HG03469 (cell line): ENCODE results near the gene COL6A6.
"Not testable (repeated sequence)": the region's sequence is repeated elsewhere in the genome, so short reads cannot be mapped to it uniquely, and the experiment has no call there.

Source experiments
- ATAC-seq: cut with Tn5 transposase; IDR thresholded peaks from one replicate; pipeline ENCODE4 v1.9.1; 2021; ENCODE audit warnings: mild to moderate bottlenecking, moderate library complexity, moderate number of reproducible peaks; ENCODE audit not compliant: unreplicated experiment

COL6A6 gene

GRCh38 chr3:130529486-130530215, 12.7 kb downstream of the COL6A6 start:
- ATAC-seq, result no peak

- ATAC-seq, result no peak
Observed at GRCh38 chr3:130533247-130533646, 16.3 kb downstream of the COL6A6 start.

GRCh38 chr3:130537673-130538304, 20.8 kb downstream of the COL6A6 start:
- ATAC-seq, result no peak

GRCh38 chr3:130539005-130539404, 22.0 kb downstream of the COL6A6 start:
- ATAC-seq, result no peak

- ATAC-seq, result no peak
Observed at GRCh38 chr3:130543322-130543721, 26.3 kb downstream of the COL6A6 start.

GRCh38 chr3:130546920-130547679, 30.1 kb downstream of the COL6A6 start:
- no peak for ATAC-seq

GRCh38 chr3:130547680-130548065, 30.7 kb downstream of the COL6A6 start:
- not testable (repeated sequence) for ATAC-seq

- ATAC-seq, result no peak
Observed at GRCh38 chr3:130548356-130548755, 31.4 kb downstream of the COL6A6 start.

- no peak for ATAC-seq
Observed at GRCh38 chr3:130557336-130558035, 40.5 kb downstream of the COL6A6 start.

GRCh38 chr3:130558366-130558765, 41.4 kb downstream of the COL6A6 start:
- ATAC-seq, result no peak

- no peak for ATAC-seq
Observed at GRCh38 chr3:130565224-130565623, 48.2 kb downstream of the COL6A6 start.
